Right lobe of liver (tissue), 6 donors: ENCODE measurements around the gene PHKB. TPM values are rescaled to one million over a fixed set of nuclear protein-coding genes. Genes with fewer than 3 reads are reported as not detected.

Experiments used
- ATAC-seq, 4 donors: fragments of 200-7000 bp; cut with Tn5 transposase; one replicate each; pipeline ENCODE4 v1.9.1; 2020; ENCODE audit warnings: mild to moderate bottlenecking in 4 of 4, moderate library complexity in 4 of 4
- DNase-seq, 3 donors: peaks; one replicate each; pipeline ENCODE4 v3.0.0-alpha.2; 2020
- H3K27ac ChIP-seq, 3 donors: fragments of 200-600 bp; one replicate each; pipeline ENCODE4 v1.8.0; 2022
- H3K27me3 ChIP-seq, 2 donors: fragments of 200-600 bp; one replicate each; pipeline ENCODE4 v1.8.0; 2022
- H3K36me3 ChIP-seq, 4 donors: fragments of 200-600 bp; sonication (generic) in 1 of 4; one replicate each; pipeline versions ENCODE4 v1.5.1 to v1.8.0; 2017 to 2022; ENCODE audit warnings: control low read depth in 1 of 4
- H3K4me1 ChIP-seq, 4 donors: fragments of 200-600 bp; sonication (generic) in 1 of 4; one replicate each; pipeline versions ENCODE4 v1.5.1 to v1.8.0; 2017 to 2022; ENCODE audit warnings: control low read depth in 1 of 4
- H3K4me3 ChIP-seq, 3 donors: fragments of 200-600 bp; one replicate each; pipeline ENCODE4 v1.8.0; 2022
- H3K9me3 ChIP-seq, 4 donors: fragments of 200-600 bp; sonication (generic) in 1 of 4; one replicate each; pipeline versions ENCODE4 v1.5.1 to v1.8.0; 2017 to 2022; ENCODE audit warnings: control low read depth in 1 of 4
- POLR2A ChIP-seq: fragments of 450-650 bp; IDR thresholded peaks from one replicate; pipeline ENCODE4 v1.6.1; 2017; ENCODE audit warnings: antibody characterized with exemption, mild to moderate bottlenecking
- WGBS: methylation state at CpG from one replicate; pipeline ENCODE4 v1.1.6; 2018; ENCODE audit warnings: low coverage, low lambda C conversion rate; ENCODE audit not compliant: insufficient coverage; ENCODE audit errors: missing lambda C conversion rate; 5-methylcytosine and 5-hydroxymethylcytosine counted together
- intact Hi-C, 2 donors: fragments of 100-400 bp; cut with DNase I; formaldehyde crosslinking; loops; one replicate each; pipeline versions ENCODE4 v1.11.2 to v1.14.1; 2022
- total RNA-seq, 6 experiments: library from RNA; depleted of rRNA in 2 of 6; stranded (reverse); fragments of >200 nt in 2 of 6; fragmentation: NEBNext Ultra II Directional in 3 of 6; extraction: Animal tissue kit (Norgen Biotek cat#: 25700) in 3 of 6; gene quantifications; one replicate each; pipeline versions ENCODE4 v1.1.0 to v1.2.4, GENCODE V29; 2016 to 2023
- TF ChIP-seq, protein P1 (sequence below), 4 donors: fragments of 200-600 bp in 3 of 4; fragments of 450-650 bp in 1 of 4; IDR thresholded peaks; one replicate each; pipeline versions ENCODE4 v1.5.1 to v1.8.0; 2016 to 2022; ENCODE audit warnings: antibody characterized with exemption in 4 of 4, mild to moderate bottlenecking in 2 of 4
- donor health status: DM: no; HTN: yes; CAD: no.
- donor health status: DM: no; HTN: no; CAD: no.
- donor health status: DM: no; HTN: no; CAD: no.
- donor health status: DM: no; HTN: yes; CAD: no.
- donor health status: DM: no; HTN: yes; CAD: no.

PHKB gene
- total RNA-seq, 6 experiments from 2014 or later = 28.9 to 45.3 (median 35.4) TPM

- DNase-seq = no peak
- WGBS = 92% methylated on average over 5 of the region's 5 CpGs
- intact Hi-C loops = no loop called here
- no peaks in the 10 kb centered on the region for H3K9me3 ChIP-seq
- no peak overlapping the region for H3K27ac ChIP-seq
- H3K4me3 ChIP-seq = no peak overlapping the region
- TF ChIP-seq, protein P1, sequence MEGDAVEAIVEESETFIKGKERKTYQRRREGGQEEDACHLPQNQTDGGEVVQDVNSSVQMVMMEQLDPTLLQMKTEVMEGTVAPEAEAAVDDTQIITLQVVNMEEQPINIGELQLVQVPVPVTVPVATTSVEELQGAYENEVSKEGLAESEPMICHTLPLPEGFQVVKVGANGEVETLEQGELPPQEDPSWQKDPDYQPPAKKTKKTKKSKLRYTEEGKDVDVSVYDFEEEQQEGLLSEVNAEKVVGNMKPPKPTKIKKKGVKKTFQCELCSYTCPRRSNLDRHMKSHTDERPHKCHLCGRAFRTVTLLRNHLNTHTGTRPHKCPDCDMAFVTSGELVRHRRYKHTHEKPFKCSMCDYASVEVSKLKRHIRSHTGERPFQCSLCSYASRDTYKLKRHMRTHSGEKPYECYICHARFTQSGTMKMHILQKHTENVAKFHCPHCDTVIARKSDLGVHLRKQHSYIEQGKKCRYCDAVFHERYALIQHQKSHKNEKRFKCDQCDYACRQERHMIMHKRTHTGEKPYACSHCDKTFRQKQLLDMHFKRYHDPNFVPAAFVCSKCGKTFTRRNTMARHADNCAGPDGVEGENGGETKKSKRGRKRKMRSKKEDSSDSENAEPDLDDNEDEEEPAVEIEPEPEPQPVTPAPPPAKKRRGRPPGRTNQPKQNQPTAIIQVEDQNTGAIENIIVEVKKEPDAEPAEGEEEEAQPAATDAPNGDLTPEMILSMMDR (IDR thresholded peaks at IDR 0.05) = no peak
- TF ChIP-seq POLR2A = no peak
- no peaks in the 10 kb centered on the region for H3K36me3 ChIP-seq
- no peak for ATAC-seq
- H3K27me3 ChIP-seq = no peaks in the 10 kb centered on the region
- H3K4me1 ChIP-seq = no peaks in the 10 kb centered on the region
These were observed 113.2 kb downstream of the PHKB start for GRCh38 chr16:47574091-47575054.

DNA sequence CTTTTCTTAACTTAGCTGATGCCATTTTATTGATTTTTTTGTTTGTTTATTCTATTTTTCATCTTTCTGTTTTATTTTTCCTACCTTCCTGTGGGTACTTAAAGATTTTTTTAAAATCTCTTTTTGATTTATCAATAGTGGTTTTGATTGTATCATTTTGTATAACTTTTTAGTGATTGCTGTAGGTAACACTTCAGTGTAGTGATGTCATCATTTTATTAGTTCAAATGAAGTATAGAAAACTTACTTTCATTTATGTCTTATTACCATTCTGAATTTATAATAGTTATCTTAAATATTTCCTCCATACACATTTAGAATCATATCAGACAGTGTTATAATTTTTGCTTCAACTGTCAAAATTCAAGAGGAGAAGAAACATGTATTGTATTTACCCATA is 115.9 kb downstream of the PHKB start:
- Histone ChIP-seq H3K27me3 (no peaks in the 10 kb centered on the region), H3K9me3 (no peaks in the 10 kb centered on the region), H3K27ac (no peak overlapping the region), H3K4me3 (no peak overlapping the region), H3K36me3 (no peaks in the 10 kb centered on the region), H3K4me1 (no peaks in the 10 kb centered on the region)
- TF ChIP-seq POLR2A = no peak
- TF ChIP-seq, protein P1 (IDR thresholded peaks at IDR 0.05) = no peak
- intact Hi-C loops = no loop called here
- DNase-seq = no peak
- no peak for ATAC-seq

GRCh38 chr16:47578033-47578432 is 116.9 kb downstream of the PHKB start:
- ATAC-seq (no peak), DNase-seq (no peak)
- no peaks in the 10 kb centered on the region for H3K4me1 ChIP-seq
- WGBS = 94% methylated on average over 3 of the region's 3 CpGs
- TF ChIP-seq, protein P1 (IDR thresholded peaks at IDR 0.05) = no peak
- no peak for TF ChIP-seq POLR2A
- no peak overlapping the region for H3K27ac ChIP-seq
- intact Hi-C loops = no loop called here
- no peaks in the 10 kb centered on the region for H3K9me3 ChIP-seq
- no peaks in the 10 kb centered on the region for H3K27me3 ChIP-seq
- no peaks in the 10 kb centered on the region for H3K36me3 ChIP-seq
- H3K4me3 ChIP-seq = no peak overlapping the region

DNA sequence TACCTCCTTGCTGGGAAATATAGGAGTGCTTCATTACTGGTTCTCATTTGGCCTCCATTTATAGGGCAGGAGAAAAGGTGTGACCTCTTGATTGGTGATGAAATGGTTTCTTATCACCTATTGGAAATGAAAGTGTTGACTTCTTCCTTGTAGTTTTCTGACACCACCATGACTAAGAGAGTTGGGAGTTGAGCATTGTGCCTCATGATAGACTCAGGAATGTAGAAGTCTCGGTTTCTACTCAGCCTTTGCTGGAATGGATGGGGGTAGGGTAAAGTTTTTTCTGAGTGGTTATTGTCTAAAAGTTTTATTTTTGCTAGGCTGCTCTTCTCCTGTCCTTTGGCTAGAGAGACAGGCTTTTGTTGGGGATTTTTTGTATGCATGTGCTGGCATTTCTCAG is 117.4 kb downstream of the PHKB start:
- Histone ChIP-seq H3K27me3 (no peaks in the 10 kb centered on the region), H3K27ac (no peak overlapping the region), H3K9me3 (no peaks in the 10 kb centered on the region), H3K36me3 (no peaks in the 10 kb centered on the region), H3K4me1 (no peaks in the 10 kb centered on the region), H3K4me3 (no peak overlapping the region)
- intact Hi-C loops = no loop called here
- ATAC-seq = no peak
- no peak for DNase-seq
- WGBS = no CpG with 5 or more reads among the region's 1 CpG
- TF ChIP-seq, protein P1 (IDR thresholded peaks at IDR 0.05) = no peak
- TF ChIP-seq POLR2A = no peak
